Liver (tissue), 9 donors: Measurements from ENCODE around the gene ZMYND19. TPM values are rescaled to one million over a fixed set of nuclear protein-coding genes. Genes with fewer than 3 reads are reported as not detected.
A peak's percentile ranks its signal among the peaks of the same experiment; 100 is the strongest.
"Not testable (repeated sequence)": the region's sequence is repeated elsewhere in the genome, so short reads cannot be mapped to it uniquely, and the experiment has no call there.

Source experiments
- DNase-seq: peaks from one replicate; pipeline ENCODE4 v3.0.0-alpha.2; 2017; ENCODE audit warnings: low spot score
- H3K27ac ChIP-seq, 2 donors: one replicate each; pipeline ENCODE4 v1.7.0; 2013; ENCODE audit warnings: inconsistent platforms in 2 of 2, low read length in 2 of 2, control low read depth in 1 of 2, low read depth in 1 of 2, mild to moderate bottlenecking in 1 of 2
- H3K27me3 ChIP-seq, 4 donors: one replicate each; pipeline versions ENCODE4 v1.6.1 to v1.7.0; 2013; ENCODE audit warnings: low read length in 3 of 4, inconsistent platforms in 1 of 4, mild to moderate bottlenecking in 1 of 4, moderate library complexity in 1 of 4; ENCODE audit not compliant: control insufficient read depth in 4 of 4, insufficient read depth in 4 of 4
- H3K36me3 ChIP-seq, 4 donors: one replicate each; pipeline versions ENCODE4 v1.6.1 to v1.7.0; 2013; ENCODE audit warnings: low read length in 3 of 4, mild to moderate bottlenecking in 3 of 4, low read depth in 1 of 4, moderate library complexity in 1 of 4; ENCODE audit not compliant: control insufficient read depth in 4 of 4, insufficient read depth in 3 of 4
- H3K4me1 ChIP-seq, 4 donors: one replicate each; pipeline versions ENCODE4 v1.6.1 to v1.7.0; 2013; ENCODE audit warnings: low read length in 3 of 4, mild to moderate bottlenecking in 3 of 4, moderate library complexity in 1 of 4; ENCODE audit not compliant: control insufficient read depth in 4 of 4, insufficient read depth in 4 of 4
- H3K4me3 ChIP-seq, 3 donors: one replicate each; pipeline versions ENCODE4 v1.6.1 to v1.7.0; 2013; ENCODE audit warnings: low read length in 3 of 3, control low read depth in 1 of 3, low read depth in 1 of 3, mild to moderate bottlenecking in 1 of 3
- H3K9ac ChIP-seq, 2 donors: one replicate each; pipeline ENCODE4 v1.7.0; 2013; ENCODE audit warnings: low read length in 2 of 2, mild to moderate bottlenecking in 2 of 2, moderate library complexity in 2 of 2, control low read depth in 1 of 2, low read depth in 1 of 2
- H3K9me3 ChIP-seq, 4 donors: one replicate each; pipeline versions ENCODE4 v1.6.1 to v1.7.0; 2013; ENCODE audit warnings: low read length in 3 of 4; ENCODE audit not compliant: control insufficient read depth in 4 of 4
- CTCF ChIP-seq: fragments of 150-350 bp; IDR thresholded peaks from 2 replicates; pipeline ENCODE4 v1.5.1; 2017; ENCODE audit warnings: improper control_type of control experiment, low read depth, low read length; ENCODE audit not compliant: missing input control
- EGR1 ChIP-seq, 2 donors: IDR thresholded peaks; 2 replicates each; pipeline ENCODE4 v1.6.1; 2016 to 2018; ENCODE audit warnings: antibody characterized with exemption in 2 of 2, low read depth in 2 of 2
- FOXA1 ChIP-seq: IDR thresholded peaks from 2 replicates; pipeline ENCODE4 v1.6.1; 2016; ENCODE audit warnings: antibody characterized with exemption
- FOXA2 ChIP-seq: IDR thresholded peaks from 2 replicates; pipeline ENCODE4 v1.6.1; 2016; ENCODE audit warnings: antibody characterized with exemption
- MAX ChIP-seq: IDR thresholded peaks from 2 replicates; pipeline ENCODE4 v1.6.1; 2016; ENCODE audit warnings: antibody characterized with exemption
- RXRA ChIP-seq, 2 donors: IDR thresholded peaks; 2 replicates each; pipeline ENCODE4 v1.6.1; 2017 to 2018; ENCODE audit warnings: antibody characterized with exemption in 2 of 2, mild to moderate bottlenecking in 1 of 2
- TAF1 ChIP-seq: conservative IDR thresholded peaks from 2 replicates; pipeline ENCODE4 v1.6.1; 2016; ENCODE audit warnings: antibody characterized with exemption, mild to moderate bottlenecking
- ZBTB33 ChIP-seq: IDR thresholded peaks from 2 replicates; pipeline ENCODE4 v1.6.1; 2016; ENCODE audit warnings: antibody characterized with exemption
- WGBS: extraction: QIAGEN DNeasy Blood & Tissue Kit; methylation state at CpG from one replicate; pipeline ENCODE4 v1.1.7; 2013; 5-methylcytosine and 5-hydroxymethylcytosine counted together
- polyA plus RNA-seq, 2 donors: library from polyadenylated mRNA; stranded (reverse) in 1 of 2; unstranded in 1 of 2; fragments of 200-250 nt in 1 of 2; fragments of >200 nt in 1 of 2; fragmentation: Nextera tagmentation in 1 of 2; extraction: Ambion mirVana in 1 of 2; gene quantifications; one replicate each; pipeline versions ENCODE4 v1.2.1 to v1.2.3, GENCODE V29; 2013 to 2015
- total RNA-seq, 2 donors: library from RNA; depleted of rRNA; stranded (reverse); fragments of >200 nt; gene quantifications; one replicate each; pipeline ENCODE4 v1.2.3, GENCODE V29; 2014
- TF ChIP-seq, protein P1 (sequence below): IDR thresholded peaks from 2 replicates; pipeline ENCODE4 v1.6.1; 2016; ENCODE audit warnings: antibody characterized with exemption, mild to moderate bottlenecking
- donor health status: healthy.
- donor health status: healthy.
- donor health status: healthy.
- donor health status: healthy.
- donor health status: healthy.

The ZMYND19 gene
- total and polyA plus RNA-seq, 4 donors, result 2.4 to 7.1 (median 7.0) TPM

- TF ChIP-seq FOXA1 (no peak), EGR1 (IDR thresholded peaks at IDR 0.05; ENCODE audit: low read depth in 2 of 2) (no peak)
These were observed 40.4 kb upstream of the ZMYND19 start (continued) for GRCh38 chr9:137630679-137631078.

DNA sequence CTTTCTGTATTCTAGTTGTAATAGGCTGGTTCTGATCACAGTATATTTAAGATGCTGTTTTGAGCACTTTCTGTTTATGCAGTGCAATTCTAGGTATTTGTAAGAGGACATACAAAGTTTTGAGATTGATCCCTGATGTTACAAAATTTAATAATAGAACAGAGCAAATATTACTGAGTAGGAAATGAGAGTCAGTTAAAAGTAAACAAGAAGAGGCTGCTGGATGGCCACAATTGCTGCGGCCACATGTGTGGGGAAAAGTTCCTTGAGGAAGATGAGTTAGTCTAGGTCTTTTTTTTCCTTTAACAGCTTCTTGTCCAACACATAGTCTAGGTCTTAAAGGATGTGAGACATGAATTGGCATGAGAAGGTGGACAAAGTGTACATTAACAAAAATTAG, 39.8 kb upstream of the ZMYND19 start:
- DNase-seq, result no peak
- Histone ChIP-seq H3K9me3 (no peaks in the 10 kb centered on the region), H3K4me1 (peaks cover 2 to 40% (median 30%) of the 10 kb centered on the region in 4 donors), H3K36me3 (no peaks in the 10 kb centered on the region), H3K4me3 (no peak overlapping the region), H3K27ac (no peak overlapping the region), H3K9ac (no peak overlapping the region), H3K27me3 (no peaks in the 10 kb centered on the region)
- TF ChIP-seq TAF1, result no peak
- peak; percentile 21 for TF ChIP-seq FOXA2
- no peak for TF ChIP-seq ZBTB33
- TF ChIP-seq EGR1 (IDR thresholded peaks at IDR 0.05; ENCODE audit: low read depth in 2 of 2), result no peak
- TF ChIP-seq MAX, result no peak
- TF ChIP-seq, protein P1, sequence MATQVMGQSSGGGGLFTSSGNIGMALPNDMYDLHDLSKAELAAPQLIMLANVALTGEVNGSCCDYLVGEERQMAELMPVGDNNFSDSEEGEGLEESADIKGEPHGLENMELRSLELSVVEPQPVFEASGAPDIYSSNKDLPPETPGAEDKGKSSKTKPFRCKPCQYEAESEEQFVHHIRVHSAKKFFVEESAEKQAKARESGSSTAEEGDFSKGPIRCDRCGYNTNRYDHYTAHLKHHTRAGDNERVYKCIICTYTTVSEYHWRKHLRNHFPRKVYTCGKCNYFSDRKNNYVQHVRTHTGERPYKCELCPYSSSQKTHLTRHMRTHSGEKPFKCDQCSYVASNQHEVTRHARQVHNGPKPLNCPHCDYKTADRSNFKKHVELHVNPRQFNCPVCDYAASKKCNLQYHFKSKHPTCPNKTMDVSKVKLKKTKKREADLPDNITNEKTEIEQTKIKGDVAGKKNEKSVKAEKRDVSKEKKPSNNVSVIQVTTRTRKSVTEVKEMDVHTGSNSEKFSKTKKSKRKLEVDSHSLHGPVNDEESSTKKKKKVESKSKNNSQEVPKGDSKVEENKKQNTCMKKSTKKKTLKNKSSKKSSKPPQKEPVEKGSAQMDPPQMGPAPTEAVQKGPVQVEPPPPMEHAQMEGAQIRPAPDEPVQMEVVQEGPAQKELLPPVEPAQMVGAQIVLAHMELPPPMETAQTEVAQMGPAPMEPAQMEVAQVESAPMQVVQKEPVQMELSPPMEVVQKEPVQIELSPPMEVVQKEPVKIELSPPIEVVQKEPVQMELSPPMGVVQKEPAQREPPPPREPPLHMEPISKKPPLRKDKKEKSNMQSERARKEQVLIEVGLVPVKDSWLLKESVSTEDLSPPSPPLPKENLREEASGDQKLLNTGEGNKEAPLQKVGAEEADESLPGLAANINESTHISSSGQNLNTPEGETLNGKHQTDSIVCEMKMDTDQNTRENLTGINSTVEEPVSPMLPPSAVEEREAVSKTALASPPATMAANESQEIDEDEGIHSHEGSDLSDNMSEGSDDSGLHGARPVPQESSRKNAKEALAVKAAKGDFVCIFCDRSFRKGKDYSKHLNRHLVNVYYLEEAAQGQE, result no peak
- TF ChIP-seq RXRA (IDR thresholded peaks at IDR 0.05), result no peak
- TF ChIP-seq CTCF, result no peak
- 13% methylated on average over 1 of the region's 1 CpG for WGBS

- H3K9ac ChIP-seq, H3K36me3 ChIP-seq, DNase-seq, H3K27me3 ChIP-seq, H3K27ac ChIP-seq, H3K4me3 ChIP-seq, H3K9me3 ChIP-seq: not testable (repeated sequence)
- WGBS, result 97% methylated on average over 14 of the region's 14 CpGs
- H3K4me1 ChIP-seq, result peaks cover 2 to 34% (median 28%) of the 10 kb centered on the region in 4 donors
These were observed 37.1 kb upstream of the ZMYND19 start for GRCh38 chr9:137627406-137627805.
